Thymus (tissue), 11 donors: Measurements from ENCODE around the gene KLHL35. TPM values are rescaled to one million over a fixed set of nuclear protein-coding genes. Genes with fewer than 3 reads are reported as not detected.

Source experiments
- DNase-seq, 9 donors: peaks; one replicate each; pipeline ENCODE4 v3.0.0-alpha.2; 2013; ENCODE audit warnings: low spot score in 9 of 9, low read depth in 6 of 9, missing footprints in 1 of 9
- H3K27ac ChIP-seq, 2 donors: one replicate each; pipeline ENCODE4 v1.5.1; 2013; ENCODE audit warnings: control low read depth in 1 of 2, low read depth in 1 of 2, low read length in 1 of 2, mild to moderate bottlenecking in 1 of 2, moderate library complexity in 1 of 2
- H3K27me3 ChIP-seq, 2 donors: one replicate each; pipeline ENCODE4 v1.5.1; 2013; ENCODE audit warnings: low read length in 1 of 2; ENCODE audit not compliant: control insufficient read depth in 2 of 2, insufficient read depth in 1 of 2
- H3K36me3 ChIP-seq, 2 donors: one replicate each; pipeline ENCODE4 v1.5.1; 2013; ENCODE audit warnings: low read length in 1 of 2, mild to moderate bottlenecking in 1 of 2, moderate library complexity in 1 of 2; ENCODE audit not compliant: control insufficient read depth in 2 of 2, insufficient read depth in 2 of 2
- H3K4me1 ChIP-seq, 2 donors: one replicate each; pipeline ENCODE4 v1.5.1; 2013; ENCODE audit warnings: low read length in 2 of 2; ENCODE audit not compliant: control insufficient read depth in 2 of 2, insufficient read depth in 2 of 2
- H3K4me3 ChIP-seq, 2 donors: one replicate each; pipeline ENCODE4 v1.5.1; 2013; ENCODE audit warnings: low read length in 2 of 2, control low read depth in 1 of 2, mild to moderate bottlenecking in 1 of 2
- H3K9me3 ChIP-seq, 2 donors: one replicate each; pipeline ENCODE4 v1.5.1; 2013; ENCODE audit warnings: low read length in 1 of 2, mild to moderate bottlenecking in 1 of 2; ENCODE audit not compliant: control insufficient read depth in 2 of 2, insufficient read depth in 1 of 2
- WGBS: extraction: QIAGEN DNeasy Blood & Tissue Kit; methylation state at CpG from one replicate; pipeline ENCODE4 v1.1.7; 2013; 5-methylcytosine and 5-hydroxymethylcytosine counted together
- polyA plus RNA-seq: library from polyadenylated mRNA; stranded (reverse); fragments of 200-250 nt; gene quantifications from one replicate; pipeline ENCODE4 v1.2.3, GENCODE V29; 2013
- total RNA-seq: library from RNA; stranded (reverse); fragments of 120-200 nt; gene quantifications from one replicate; pipeline ENCODE4 v1.2.4, GENCODE V29; 2013
- donor health status: healthy.

Gene KLHL35
- total and polyA plus RNA-seq, 2 donors: 0.57 to 1.0 TPM

DNA sequence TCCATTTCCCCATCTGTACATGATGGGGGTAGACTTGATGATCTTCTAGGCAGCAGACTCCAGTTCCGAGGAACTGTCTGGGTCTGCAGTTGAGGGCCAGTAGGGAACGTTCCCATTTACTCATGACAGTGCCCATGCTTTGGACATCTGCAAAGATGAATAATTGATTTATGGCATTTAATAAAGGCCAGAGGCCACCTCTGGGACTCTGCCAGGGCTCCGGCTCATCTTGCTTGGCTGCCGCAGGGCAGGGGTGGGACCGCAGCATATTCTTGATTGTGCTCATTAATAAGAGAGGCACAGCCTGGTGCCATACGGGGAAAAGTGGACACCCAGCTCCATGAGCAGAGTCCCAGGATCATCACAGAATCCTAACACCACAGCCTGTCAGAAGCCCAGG is 28.1 kb upstream of the KLHL35 start:
- H3K27ac ChIP-seq: no peak overlapping the region
- no peaks in the 10 kb centered on the region for H3K9me3 ChIP-seq
- no peaks in the 10 kb centered on the region for H3K4me1 ChIP-seq
- no peak for DNase-seq
- H3K4me3 ChIP-seq: no peak overlapping the region
- H3K27me3 ChIP-seq: no peaks in the 10 kb centered on the region
- H3K36me3 ChIP-seq: no peaks in the 10 kb centered on the region
- 97% methylated on average over 6 of the region's 6 CpGs for WGBS

DNA sequence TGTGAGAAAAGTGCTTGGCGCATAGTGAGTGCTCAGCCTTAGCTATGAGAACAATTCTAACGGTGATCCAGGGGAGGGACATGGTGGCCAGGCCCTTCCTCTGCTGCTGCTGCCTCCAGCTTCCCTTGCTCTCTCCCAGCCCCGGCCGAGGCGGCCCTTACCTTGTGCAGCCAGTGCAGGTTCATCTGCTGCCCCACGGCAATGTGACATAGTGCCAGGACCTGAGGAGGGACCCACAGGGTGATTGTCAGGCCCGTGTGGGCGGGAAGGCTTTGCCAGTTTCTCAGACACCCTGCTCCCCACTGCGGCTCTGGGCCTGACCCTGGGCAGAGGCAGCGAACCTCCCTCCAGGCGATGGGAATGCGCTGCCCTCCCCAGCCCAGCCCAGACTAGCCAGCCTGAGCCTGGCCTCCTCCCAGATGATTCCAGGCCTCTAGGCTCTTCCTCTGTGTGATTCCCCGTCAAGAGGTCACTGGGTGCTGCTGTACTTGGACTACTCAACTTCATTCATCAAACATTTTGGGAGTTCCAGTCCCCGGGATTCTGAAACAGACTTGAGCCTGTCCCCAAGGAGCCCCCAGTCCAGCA is 23.7 kb upstream of the KLHL35 start:
- H3K4me1 ChIP-seq: no peaks in the 10 kb centered on the region
- H3K27me3 ChIP-seq: no peaks in the 10 kb centered on the region
- no peaks in the 10 kb centered on the region for H3K9me3 ChIP-seq
- H3K4me3 ChIP-seq: no peak overlapping the region
- WGBS: 97% methylated on average over 14 of the region's 14 CpGs
- H3K27ac ChIP-seq: no peak overlapping the region
- no peaks in the 10 kb centered on the region for H3K36me3 ChIP-seq
- no peak for DNase-seq

DNA sequence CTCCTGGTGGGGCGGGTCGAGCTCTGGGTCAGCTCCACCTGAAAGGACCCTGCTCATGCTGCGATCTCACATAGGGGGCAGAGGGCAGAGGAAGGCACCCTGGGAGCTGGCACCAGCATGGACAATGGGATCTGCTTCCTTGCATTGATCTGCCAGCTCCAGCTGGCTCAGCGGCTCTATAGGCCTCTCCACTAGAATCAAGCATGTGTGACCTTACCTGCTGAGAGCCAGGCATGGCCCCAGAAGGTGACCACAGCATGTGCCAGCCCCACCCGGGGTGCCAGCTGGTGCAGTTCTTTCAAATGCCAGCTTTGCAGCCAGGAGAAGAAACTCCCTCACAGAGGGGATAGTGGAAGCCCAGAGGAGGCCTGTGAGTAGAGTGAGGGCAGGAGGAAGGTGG is 22.0 kb upstream of the KLHL35 start:
- no peaks in the 10 kb centered on the region for H3K36me3 ChIP-seq
- no peak overlapping the region for H3K4me3 ChIP-seq
- H3K27me3 ChIP-seq: no peaks in the 10 kb centered on the region
- H3K9me3 ChIP-seq: peaks cover 0 to 4% of the 10 kb centered on the region in 2 donors
- WGBS: 94% methylated on average over 5 of the region's 5 CpGs
- DNase-seq: no peak
- H3K27ac ChIP-seq: no peak overlapping the region
- no peaks in the 10 kb centered on the region for H3K4me1 ChIP-seq

DNA sequence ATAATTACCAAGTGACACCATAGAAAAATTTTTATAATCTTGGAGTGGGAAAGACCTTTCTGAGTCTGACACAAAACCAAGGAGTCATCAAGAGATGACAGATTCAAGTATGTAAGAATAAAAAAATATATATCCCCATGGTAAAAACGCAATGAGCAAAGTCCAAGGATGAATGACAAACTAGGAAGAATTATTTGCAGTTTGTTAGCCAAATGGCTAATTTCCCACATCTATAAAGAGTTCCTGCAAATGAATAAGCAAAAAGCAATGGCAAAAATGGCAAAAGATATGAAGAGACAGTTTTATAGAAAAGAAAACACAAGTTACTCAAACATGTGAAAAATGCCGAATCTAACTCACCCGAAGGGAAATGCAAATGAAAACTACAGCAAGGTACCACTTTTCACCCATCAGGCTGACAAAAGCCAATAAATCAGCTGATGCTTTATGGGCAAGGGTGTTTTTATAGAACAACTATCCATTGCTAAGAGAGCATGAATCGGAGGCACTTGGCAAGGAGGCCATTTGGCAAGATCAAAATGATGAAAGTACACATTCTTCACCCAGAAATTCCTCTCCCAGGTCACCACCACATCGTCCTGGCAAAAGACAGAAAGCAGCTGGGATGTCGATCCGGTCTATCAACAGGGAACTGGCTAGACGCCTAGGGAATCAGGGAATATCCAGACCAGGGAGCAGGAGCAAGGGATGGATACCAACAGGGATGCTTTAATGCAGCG is 21.1 kb upstream of the KLHL35 start:
- no peak for DNase-seq
- no peak overlapping the region for H3K27ac ChIP-seq
- no peak overlapping the region for H3K4me3 ChIP-seq
- H3K27me3 ChIP-seq: no peaks in the 10 kb centered on the region
- no peaks in the 10 kb centered on the region for H3K4me1 ChIP-seq
- peaks cover 0 to 4% of the 10 kb centered on the region in 2 donors for H3K9me3 ChIP-seq
- H3K36me3 ChIP-seq: no peaks in the 10 kb centered on the region
- WGBS: 95% methylated on average over 9 of the region's 9 CpGs

DNA sequence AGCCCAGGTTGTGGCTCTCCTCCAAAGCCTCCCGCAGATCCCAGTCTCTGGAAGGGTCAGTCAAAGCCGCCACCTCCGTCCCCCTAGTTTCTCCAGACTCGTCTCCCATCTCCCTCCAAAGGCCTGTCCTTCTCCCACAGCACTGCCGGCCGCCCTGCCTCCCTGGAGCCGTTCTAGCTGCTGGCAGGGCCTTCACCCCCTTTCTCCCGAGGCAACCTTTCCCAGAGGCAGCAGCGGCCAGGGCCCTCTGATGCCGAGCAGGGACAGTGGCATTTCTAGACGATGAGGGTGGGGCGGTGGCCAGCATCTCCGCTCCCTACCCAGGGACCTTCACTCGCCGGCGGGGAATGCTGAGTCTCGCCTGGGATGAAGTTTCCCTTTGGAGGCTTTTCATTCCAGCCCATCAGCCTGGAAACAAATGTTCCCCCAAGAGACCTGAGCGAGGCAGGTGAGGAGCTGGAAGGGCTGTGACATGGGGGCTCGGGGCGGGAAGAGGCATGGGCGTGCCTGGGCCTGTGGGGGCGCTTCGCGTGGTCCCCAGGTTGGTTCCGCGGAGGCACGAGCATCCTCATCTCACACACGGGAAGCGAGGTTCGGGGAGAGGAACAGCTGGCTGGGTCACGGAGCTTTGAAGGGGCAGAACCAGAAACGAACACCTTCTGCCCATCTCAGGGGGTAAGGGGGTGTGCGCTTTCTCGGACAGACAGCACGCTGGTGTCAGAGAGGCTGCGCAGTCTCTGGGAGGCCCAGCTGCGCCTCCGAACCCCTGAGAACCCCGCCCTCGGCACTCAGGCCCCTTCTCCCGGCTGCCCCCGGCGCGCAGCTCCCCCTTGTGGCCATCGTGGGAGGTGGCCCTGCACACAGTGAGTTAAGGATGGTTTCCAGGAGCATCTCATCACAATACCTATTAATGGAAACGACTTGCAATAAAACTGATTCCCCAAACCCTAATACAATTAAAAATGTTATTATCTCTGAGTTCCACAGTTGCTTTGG is 18.1 kb upstream of the KLHL35 start:
- H3K27ac ChIP-seq: no peak overlapping the region
- H3K27me3 ChIP-seq: no peaks in the 10 kb centered on the region
- peaks cover 0 to 4% of the 10 kb centered on the region in 2 donors for H3K9me3 ChIP-seq
- peak in 1 of 9 donors; percentile 11 for DNase-seq
- H3K36me3 ChIP-seq: no peaks in the 10 kb centered on the region
- no peak overlapping the region for H3K4me3 ChIP-seq
- H3K4me1 ChIP-seq: no peaks in the 10 kb centered on the region
- 83% methylated on average over 46 of the region's 46 CpGs for WGBS

DNA sequence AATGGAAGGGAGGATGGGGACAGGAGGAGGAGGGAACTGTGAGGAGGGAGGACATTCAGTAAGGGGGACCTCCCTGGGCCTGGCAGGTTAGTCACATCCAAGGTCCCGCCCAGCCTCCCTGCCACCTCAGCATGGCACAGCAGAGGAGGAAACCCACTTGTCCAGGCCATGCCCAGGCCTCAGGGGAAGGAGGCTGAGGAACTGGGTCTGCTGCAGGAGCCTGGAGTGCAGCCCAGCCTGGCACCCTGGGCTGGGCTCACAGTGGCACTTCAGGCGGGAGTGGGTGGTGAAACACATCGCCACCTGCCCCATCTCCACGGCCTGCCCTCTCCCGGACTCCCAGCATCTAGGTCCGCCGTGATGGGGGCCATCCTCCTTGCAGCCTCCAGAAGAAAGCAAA is 17.2 kb upstream of the KLHL35 start:
- DNase-seq: no peak
- 96% methylated on average over 7 of the region's 7 CpGs for WGBS
- H3K27ac ChIP-seq: no peak overlapping the region

DNA sequence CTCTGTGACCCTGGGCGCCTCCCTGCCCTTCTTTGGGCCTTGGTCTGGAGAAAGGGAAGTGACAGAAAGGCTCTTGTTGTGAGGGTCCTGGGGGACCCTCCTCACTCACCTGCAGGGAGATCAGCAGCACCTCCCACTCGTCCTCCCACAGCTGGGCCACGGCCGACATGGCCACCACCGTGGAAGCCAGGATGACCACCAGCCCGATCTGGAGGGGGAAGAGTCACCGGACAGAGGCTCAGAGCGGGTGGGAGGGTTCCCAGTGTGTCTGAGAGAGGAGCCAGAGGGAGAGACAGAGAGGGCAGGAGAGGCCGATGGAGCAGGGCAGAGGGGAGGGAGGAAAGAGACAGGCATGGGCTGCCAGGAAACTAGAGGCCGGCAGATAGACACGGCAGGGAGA is 16.8 kb upstream of the KLHL35 start:
- Histone ChIP-seq H3K4me1 (no peaks in the 10 kb centered on the region), H3K27me3 (no peaks in the 10 kb centered on the region), H3K9me3 (peaks cover 0 to 4% of the 10 kb centered on the region in 2 donors), H3K27ac (no peak overlapping the region), H3K36me3 (no peaks in the 10 kb centered on the region), H3K4me3 (no peak overlapping the region)
- no peak for DNase-seq
- 96% methylated on average over 11 of the region's 11 CpGs for WGBS

More for the DNA sequence above, 17.2 kb upstream of the KLHL35 start:
- no peaks in the 10 kb centered on the region for H3K36me3 ChIP-seq
- no peak overlapping the region for H3K4me3 ChIP-seq
- no peaks in the 10 kb centered on the region for H3K27me3 ChIP-seq
- no peaks in the 10 kb centered on the region for H3K4me1 ChIP-seq
- peaks cover 0 to 4% of the 10 kb centered on the region in 2 donors for H3K9me3 ChIP-seq

DNA sequence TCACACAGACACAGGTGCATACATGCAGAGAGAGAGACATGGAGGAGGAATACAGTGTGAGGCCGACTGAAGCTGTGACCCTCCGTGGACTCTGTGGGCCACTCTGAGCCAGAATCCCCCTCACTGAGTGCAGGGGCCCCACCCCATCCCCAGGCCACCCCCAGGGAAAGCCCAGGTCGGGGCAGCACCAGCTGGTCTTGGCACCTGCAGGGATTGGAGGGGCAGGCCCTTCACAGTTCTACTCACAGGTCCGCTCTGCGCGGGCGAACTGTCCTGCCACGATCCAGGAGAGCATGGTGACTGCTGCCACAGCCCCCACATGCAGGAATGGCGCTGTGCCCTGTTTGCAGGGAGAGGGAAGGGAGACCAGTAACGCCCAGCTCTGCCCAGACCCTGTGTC is 16.3 kb upstream of the KLHL35 start:
- Histone ChIP-seq H3K27me3 (no peaks in the 10 kb centered on the region), H3K9me3 (peaks cover 0 to 4% of the 10 kb centered on the region in 2 donors), H3K27ac (no peak overlapping the region), H3K4me1 (no peaks in the 10 kb centered on the region), H3K4me3 (no peak overlapping the region), H3K36me3 (no peaks in the 10 kb centered on the region)
- no peak for DNase-seq
- WGBS: 96% methylated on average over 10 of the region's 10 CpGs

DNA sequence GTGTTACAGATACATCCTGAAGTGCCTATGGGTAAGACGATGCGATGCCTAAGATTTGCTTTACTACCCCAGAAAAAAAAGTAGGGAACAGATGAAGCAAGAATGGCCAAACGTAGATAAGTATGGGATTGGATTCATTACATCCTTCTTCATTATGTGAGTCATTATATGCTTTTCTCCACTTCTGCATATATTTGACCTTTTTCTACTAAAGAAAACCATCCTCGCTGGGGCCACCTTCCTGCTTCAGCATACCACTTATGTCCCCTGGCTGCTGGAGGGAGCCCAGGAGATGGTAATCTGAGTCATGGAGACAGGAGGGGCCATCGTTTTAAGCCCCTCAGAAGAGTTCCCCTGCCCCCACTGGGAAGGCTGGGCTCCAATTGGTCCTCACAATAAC is 14.4 kb upstream of the KLHL35 start:
- H3K4me3 ChIP-seq: no peak overlapping the region
- 87% methylated on average over 5 of the region's 5 CpGs for WGBS
- peaks cover 0 to 4% of the 10 kb centered on the region in 2 donors for H3K9me3 ChIP-seq
- H3K4me1 ChIP-seq: no peaks in the 10 kb centered on the region
- no peaks in the 10 kb centered on the region for H3K27me3 ChIP-seq
- no peaks in the 10 kb centered on the region for H3K36me3 ChIP-seq
- DNase-seq: no peak
- H3K27ac ChIP-seq: no peak overlapping the region
